Measurements from ENCODE around the gene ZC3H12A. TPM values are rescaled to one million over a fixed set of nuclear protein-coding genes. Genes with fewer than 3 reads are reported as not detected.
A peak's percentile ranks its signal among the peaks of the same experiment; 100 is the strongest.
"Not testable (repeated sequence)": the region's sequence is repeated elsewhere in the genome, so short reads cannot be mapped to it uniquely, and the experiment has no call there.

Gene ZC3H12A
- total RNA-seq, 2 donors from 2014 or later: 30.2 to 58.6 TPM

- H3K27ac Mint-ChIP-seq: peak overlapping the region in 1 of 2 donors; percentile 65
- ATAC-seq (no peak), DNase-seq (ENCODE audit: low spot score in 2 of 2) (no peak)
- peaks cover 0 to 20% of the 10 kb centered on the region in 2 donors for H3K36me3 Mint-ChIP-seq
- no peaks in the 10 kb centered on the region for H3K9me3 Mint-ChIP-seq
Measured at GRCh38 chr1:37506740-37507139, 32.4 kb downstream of the ZC3H12A start.

GRCh38 chr1:37509181-37509580 lies 34.8 kb downstream of the ZC3H12A start:
- no peak for ATAC-seq
- H3K27ac Mint-ChIP-seq: peak overlapping the region in 1 of 2 donors; percentile 1
- H3K9me3 Mint-ChIP-seq: no peaks in the 10 kb centered on the region
- DNase-seq (ENCODE audit: low spot score in 2 of 2): no peak
- H3K36me3 Mint-ChIP-seq: peaks cover 11 to 25% of the 10 kb centered on the region in 2 donors

GRCh38 chr1:37513795-37514349 lies 39.5 kb downstream of the ZC3H12A start:
- peak overlapping the region; percentile 95 to 98 for H3K27ac Mint-ChIP-seq
- H3K9me3 Mint-ChIP-seq: no peaks in the 10 kb centered on the region
- DNase-seq (ENCODE audit: low spot score in 2 of 2) (peak; percentile 59 to 76), ATAC-seq (peak; percentile 55 to 69)
- H3K36me3 Mint-ChIP-seq: peaks cover 11 to 19% of the 10 kb centered on the region in 2 donors

GRCh38 chr1:37514350-37515184 lies 40.2 kb downstream of the ZC3H12A start, which contains the start of gene MEAF6:
Gene MEAF6, minus strand, starts transcription at chr1:37514766. Its CDS starts 20 bp downstream, at chr1:37514746.
- peak; percentile 91 to 92 for ATAC-seq
- H3K9me3 Mint-ChIP-seq: no peaks in the 10 kb centered on the region
- peak within 1 kb of the TSS; percentile 95 to 98 for H3K27ac Mint-ChIP-seq
- peaks cover 12 to 23% of the 10 kb centered on the region in 2 donors for H3K36me3 Mint-ChIP-seq
- peak; percentile 88 to 89 for DNase-seq (ENCODE audit: low spot score in 2 of 2)

- ATAC-seq: no peak
Measured at GRCh38 chr1:37515185-37516034, 41.0 kb downstream of the ZC3H12A start.

GRCh38 chr1:37517569-37517968 lies 43.2 kb downstream of the ZC3H12A start:
- DNase-seq (ENCODE audit: low spot score in 2 of 2) (no peak), ATAC-seq (no peak)
- no peak overlapping the region for H3K27ac Mint-ChIP-seq
- no peaks in the 10 kb centered on the region for H3K9me3 Mint-ChIP-seq
- H3K36me3 Mint-ChIP-seq: peaks cover 14 to 23% of the 10 kb centered on the region in 2 donors

More at GRCh38 chr1:37515185-37516034, 41.0 kb downstream of the ZC3H12A start:
- no peaks in the 10 kb centered on the region for H3K9me3 Mint-ChIP-seq
- DNase-seq (ENCODE audit: low spot score in 2 of 2): no peak
- H3K27ac Mint-ChIP-seq: peak overlapping the region; percentile 95 to 98
- H3K36me3 Mint-ChIP-seq: peaks cover 14 to 23% of the 10 kb centered on the region in 2 donors

GRCh38 chr1:37518241-37518640 lies 43.9 kb downstream of the ZC3H12A start:
- not testable (repeated sequence) for H3K9me3 Mint-ChIP-seq; H3K27ac Mint-ChIP-seq; DNase-seq (ENCODE audit: low spot score in 2 of 2); ATAC-seq
- H3K36me3 Mint-ChIP-seq: peaks cover 19 to 22% of the 10 kb centered on the region in 2 donors

- Mint-ChIP-seq H3K36me3 (peaks cover 15 to 18% of the 10 kb centered on the region in 2 donors), H3K27ac (peak overlapping the region; percentile 65 to 86)
- not testable (repeated sequence) for H3K9me3 Mint-ChIP-seq, ATAC-seq
- peak in 1 of 2 donors; percentile 38 for DNase-seq (ENCODE audit: low spot score in 2 of 2)
Measured at GRCh38 chr1:37518929-37519328, 44.5 kb downstream of the ZC3H12A start.

GRCh38 chr1:37519613-37520012 lies 45.2 kb downstream of the ZC3H12A start:
- no peak for DNase-seq (ENCODE audit: low spot score in 2 of 2)
- Mint-ChIP-seq H3K27ac (peak overlapping the region; percentile 65 to 86), H3K36me3 (peaks cover 12 to 18% of the 10 kb centered on the region in 2 donors), H3K9me3 (no peaks in the 10 kb centered on the region)
- peak in 1 of 2 donors; percentile 5 for ATAC-seq

GRCh38 chr1:37529888-37530287 lies 55.5 kb downstream of the ZC3H12A start:
- H3K9me3 Mint-ChIP-seq; ATAC-seq; H3K27ac Mint-ChIP-seq; DNase-seq (ENCODE audit: low spot score in 2 of 2): not testable (repeated sequence)
- H3K36me3 Mint-ChIP-seq: peaks cover 0 to 11% of the 10 kb centered on the region in 2 donors

GRCh38 chr1:37532418-37533156 lies 58.2 kb downstream of the ZC3H12A start:
- DNase-seq (ENCODE audit: low spot score in 2 of 2); ATAC-seq; H3K9me3 Mint-ChIP-seq: not testable (repeated sequence)
- H3K36me3 Mint-ChIP-seq: peaks cover 1 to 26% of the 10 kb centered on the region in 2 donors
- peak overlapping the region in 1 of 2 donors; percentile 36 for H3K27ac Mint-ChIP-seq

GRCh38 chr1:37533317-37534093 lies 59.1 kb downstream of the ZC3H12A start:
- Mint-ChIP-seq H3K27ac (peak overlapping the region in 1 of 2 donors; percentile 86), H3K9me3 (no peaks in the 10 kb centered on the region)

More at GRCh38 chr1:37533317-37534093, 59.1 kb downstream of the ZC3H12A start:
- DNase-seq (ENCODE audit: low spot score in 2 of 2) (no peak), ATAC-seq (no peak)
- peaks cover 5 to 32% of the 10 kb centered on the region in 2 donors for H3K36me3 Mint-ChIP-seq
